GM12864 (cell line): Measurements from ENCODE around the gene SLC24A3.

Experiments used
- DNase-seq: peaks from one replicate; pipeline ENCODE4 v3.0.0-alpha.2; 2011; ENCODE audit warnings: low read depth
- H3K4me3 ChIP-seq: 2 replicates; pipeline ENCODE4 v1.5.1; 2011; ENCODE audit warnings: mild to moderate bottlenecking, low read depth, low read length, control low read depth
- CTCF ChIP-seq: IDR thresholded peaks from 2 replicates; pipeline ENCODE4 v1.5.1; 2011; ENCODE audit warnings: low read depth, mild to moderate bottlenecking, moderate library complexity, low read length, control low read depth, inconsistent platforms; ENCODE audit errors: missing control alignments

The SLC24A3 gene

GRCh38 chr20:19616081-19616480 is 403.6 kb downstream of the SLC24A3 start:
- no peak for DNase-seq
- TF ChIP-seq CTCF: no peak
- no peak overlapping the region for H3K4me3 ChIP-seq

GRCh38 chr20:19616620-19617019 is 404.2 kb downstream of the SLC24A3 start:
- no peak overlapping the region for H3K4me3 ChIP-seq
- TF ChIP-seq CTCF: no peak
- no peak for DNase-seq

- TF ChIP-seq CTCF: no peak
- H3K4me3 ChIP-seq: no peak overlapping the region
- DNase-seq: no peak
Observed at GRCh38 chr20:19617256-19617655, 404.8 kb downstream of the SLC24A3 start.

GRCh38 chr20:19618711-19619110 is 406.3 kb downstream of the SLC24A3 start:
- DNase-seq: no peak
- no peak for TF ChIP-seq CTCF
- H3K4me3 ChIP-seq: no peak overlapping the region

- H3K4me3 ChIP-seq: no peak overlapping the region
- DNase-seq: no peak
- no peak for TF ChIP-seq CTCF
Observed at GRCh38 chr20:19619904-19620430, 407.5 kb downstream of the SLC24A3 start.

- no peak for DNase-seq
- H3K4me3 ChIP-seq: no peak overlapping the region
- TF ChIP-seq CTCF: no peak
Observed at GRCh38 chr20:19620446-19620845, 408.0 kb downstream of the SLC24A3 start.

GRCh38 chr20:19621072-19621471 is 408.6 kb downstream of the SLC24A3 start:
- no peak for TF ChIP-seq CTCF
- DNase-seq: no peak
- no peak overlapping the region for H3K4me3 ChIP-seq
